Heart right ventricle (tissue), 16 donors: ENCODE results near the gene VAPB. TPM values are rescaled to one million over a fixed set of nuclear protein-coding genes. Genes with fewer than 3 reads are reported as not detected.

ENCODE experiments used
- ATAC-seq, 8 donors: fragments of 200-7000 bp; cut with Tn5 transposase; one replicate each; pipeline ENCODE4 v1.9.1; 2020; ENCODE audit warnings: mild to moderate bottlenecking in 8 of 8, moderate library complexity in 8 of 8, moderate number of reproducible peaks in 1 of 8
- DNase-seq, 2 donors: peaks; one replicate each; pipeline ENCODE4 v3.0.0-alpha.2; 2020
- H3K27ac ChIP-seq, 10 donors: fragments of 200-600 bp; sonication (generic) in 2 of 10; one replicate each; pipeline versions ENCODE4 v1.5.0 to v1.8.0; 2020 to 2022; ENCODE audit warnings: mild to moderate bottlenecking in 3 of 10
- H3K27me3 ChIP-seq, 7 donors: fragments of 200-600 bp; one replicate each; pipeline ENCODE4 v1.8.0; 2021 to 2022; ENCODE audit warnings: mild to moderate bottlenecking in 2 of 7
- H3K36me3 ChIP-seq, 9 donors: fragments of 200-600 bp; sonication (generic) in 1 of 9; one replicate each; pipeline versions ENCODE4 v1.5.0 to v1.8.0; 2020 to 2022; ENCODE audit warnings: mild to moderate bottlenecking in 2 of 9
- H3K4me1 ChIP-seq, 9 donors: fragments of 200-600 bp; sonication (generic) in 1 of 9; one replicate each; pipeline versions ENCODE4 v1.5.0 to v1.8.0; 2020 to 2022; ENCODE audit warnings: mild to moderate bottlenecking in 4 of 9
- H3K4me3 ChIP-seq, 10 donors: fragments of 200-600 bp; sonication (generic) in 2 of 10; one replicate each; pipeline versions ENCODE4 v1.5.0 to v1.8.0; 2020 to 2022; ENCODE audit warnings: mild to moderate bottlenecking in 7 of 10, moderate library complexity in 2 of 10
- H3K9me3 ChIP-seq, 11 donors: fragments of 200-600 bp in 10 of 11; sonication (generic) in 2 of 11; one replicate each; pipeline versions ENCODE4 v1.5.0 to v1.8.0; 2013 to 2022; ENCODE audit warnings: mild to moderate bottlenecking in 2 of 11, control low read depth in 1 of 11, moderate library complexity in 1 of 11
- CTCF ChIP-seq, 9 donors: fragments of 200-600 bp; sonication (generic) in 2 of 9; IDR thresholded peaks; one replicate each; pipeline versions ENCODE4 v1.5.0 to v1.8.0; 2021 to 2022; ENCODE audit warnings: antibody characterized with exemption in 9 of 9, mild to moderate bottlenecking in 5 of 9, moderate library complexity in 1 of 9
- WGBS, 2 donors: extraction: QIAGEN DNeasy Blood & Tissue Kit; methylation state at CpG; one replicate each; pipeline ENCODE4 v1.1.7; 2013; ENCODE audit warnings: inconsistent platforms in 1 of 2; 5-methylcytosine and 5-hydroxymethylcytosine counted together
- intact Hi-C, 10 donors: fragments of 100-400 bp; cut with DNase I; formaldehyde crosslinking; loops; one replicate each; pipeline versions ENCODE4 v1.11.1 to v1.14.2; 2022
- polyA plus RNA-seq, 2 donors: library from polyadenylated mRNA; stranded (reverse); fragments of 200-250 nt; gene quantifications; one replicate each; pipeline ENCODE4 v1.2.3, GENCODE V29; 2013
- total RNA-seq, 10 donors: library from RNA; stranded (reverse); fragmentation: NEBNext Ultra II Directional in 3 of 10; extraction: Animal tissue kit (Norgen Biotek cat#: 25700) in 3 of 10; gene quantifications; one replicate each; pipeline versions ENCODE4 v1.2.1 to v1.2.4, GENCODE V29; 2021 to 2023
- donor health status: Arrhythmogenic right ventricular cardiomyopathy.
- donor health status: ischemic (EF 13 %, LVEDD 7.1; RV severe dilation, severe dysfunction).
- donor health status: healthy with polysubstance abuse.
- donor health status: DM: no; HTN: yes; CAD: no.
- donor health status: DM: no; HTN: no; CAD: no.
- donor health status: ischemic (EF 25% LVEDD 6.9; RV normal size, moderate dysfunction).
- donor health status: ischemic (EF 25% LVEDD 5.7; RV mildly dilated, moderate dysfunction).
- donor health status: healthy.
- donor health status: DM: yes; HTN: yes; CAD: no.
- donor health status: Ischemic cardiomyopathy.
- donor health status: ischemic (EF 35%, LVEDD 5.7; RV mildly dilated, moderate dysfunction).
- donor health status: nonischemic (EF 11% LVEDD 7.7; RV severe dilation, severe dysfunction).
- donor health status: DM: yes; HTN: yes; CAD: no.
- donor health status: PGD.
- donor health status: ischemic (EF 29% LVEDD 5.4; RV normal size, mild dysfunction).
- donor health status: nonischemic (EF 23%, LVEDD 6.1; RV moderate dilation, normal function).

The VAPB gene
- total and polyA plus RNA-seq, 12 donors = 20.8 to 89.9 (median 69.8) TPM

DNA sequence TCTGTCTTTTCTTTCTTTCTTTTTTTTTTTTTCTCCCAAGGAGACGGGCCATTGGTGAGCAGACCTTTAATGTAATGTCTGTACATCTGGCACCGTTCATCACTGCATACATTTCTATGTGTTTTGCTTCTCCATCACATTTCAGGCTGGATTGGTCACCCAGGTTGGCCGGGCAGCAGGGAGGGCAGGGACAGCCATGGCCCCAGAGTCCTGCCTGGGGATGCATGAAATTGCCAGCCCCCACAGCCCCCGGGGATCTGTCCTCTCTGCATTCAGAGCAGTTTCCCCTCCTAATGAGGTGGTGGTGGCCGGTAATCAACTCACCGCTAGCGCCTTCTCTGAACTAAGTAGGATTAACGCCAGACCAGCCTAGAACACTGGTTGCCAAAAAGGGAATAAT, 75.8 kb downstream of the VAPB start:
- H3K27me3 ChIP-seq = peaks cover 0 to 5% (median 3%) of the 10 kb centered on the region in 7 donors
- H3K27ac ChIP-seq = no peak overlapping the region
- WGBS, 2 donors = 68 to 74% methylated on average over 8 of the region's 8 CpGs
- DNase-seq (no peak), ATAC-seq (no peak)
- intact Hi-C loops = no loop called here
- H3K9me3 ChIP-seq = peaks cover 0 to 8% (median 0%) of the 10 kb centered on the region in 11 donors
- peaks cover 0 to 4% (median 0%) of the 10 kb centered on the region in 9 donors for H3K4me1 ChIP-seq
- H3K36me3 ChIP-seq = no peaks in the 10 kb centered on the region
- TF ChIP-seq CTCF (IDR thresholded peaks at IDR 0.05) = no peak
- no peak overlapping the region for H3K4me3 ChIP-seq

DNA sequence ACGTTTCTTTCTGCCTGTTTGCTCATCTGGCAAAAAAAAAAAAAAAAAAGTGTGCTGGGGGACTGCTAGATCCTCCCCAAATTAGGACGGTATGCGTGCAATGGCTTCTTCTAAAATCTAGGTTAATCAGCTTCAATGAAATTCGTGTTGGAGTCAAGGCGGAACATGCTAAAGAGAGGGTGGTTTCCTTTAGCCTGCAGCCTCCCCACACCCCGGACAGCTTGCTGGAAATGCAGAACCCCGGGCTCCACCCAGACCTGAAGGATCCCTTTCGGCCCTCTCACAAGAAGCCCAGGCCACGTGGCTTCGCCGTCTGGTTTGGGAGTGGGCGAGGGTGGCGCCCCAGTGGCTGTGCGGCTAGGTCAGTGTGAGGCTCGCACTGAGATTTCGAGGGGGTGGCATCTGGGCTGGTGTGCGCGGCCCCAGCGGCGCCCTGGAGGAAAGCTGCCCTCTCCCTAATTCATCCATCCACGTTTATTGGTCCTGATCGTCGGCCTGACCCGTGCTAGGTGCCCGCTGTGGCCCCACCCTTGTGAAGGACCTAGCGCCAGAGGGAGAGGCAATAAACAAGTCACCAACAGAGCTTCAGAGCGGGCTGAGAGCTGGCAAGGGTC, 77.2 kb downstream of the VAPB start:
- intact Hi-C loops = no loop called here
- DNase-seq (no peak), ATAC-seq (no peak)
- TF ChIP-seq CTCF (IDR thresholded peaks at IDR 0.05) = no peak
- H3K27me3 ChIP-seq = peaks cover 0 to 5% (median 3%) of the 10 kb centered on the region in 7 donors
- no peak overlapping the region for H3K4me3 ChIP-seq
- H3K9me3 ChIP-seq = peaks cover 0 to 8% (median 0%) of the 10 kb centered on the region in 11 donors
- WGBS, 2 donors = 96% methylated on average over 27 of the region's 27 CpGs
- H3K36me3 ChIP-seq = no peaks in the 10 kb centered on the region
- no peak overlapping the region for H3K27ac ChIP-seq
- H3K4me1 ChIP-seq = peaks cover 0 to 10% (median 3%) of the 10 kb centered on the region in 9 donors

DNA sequence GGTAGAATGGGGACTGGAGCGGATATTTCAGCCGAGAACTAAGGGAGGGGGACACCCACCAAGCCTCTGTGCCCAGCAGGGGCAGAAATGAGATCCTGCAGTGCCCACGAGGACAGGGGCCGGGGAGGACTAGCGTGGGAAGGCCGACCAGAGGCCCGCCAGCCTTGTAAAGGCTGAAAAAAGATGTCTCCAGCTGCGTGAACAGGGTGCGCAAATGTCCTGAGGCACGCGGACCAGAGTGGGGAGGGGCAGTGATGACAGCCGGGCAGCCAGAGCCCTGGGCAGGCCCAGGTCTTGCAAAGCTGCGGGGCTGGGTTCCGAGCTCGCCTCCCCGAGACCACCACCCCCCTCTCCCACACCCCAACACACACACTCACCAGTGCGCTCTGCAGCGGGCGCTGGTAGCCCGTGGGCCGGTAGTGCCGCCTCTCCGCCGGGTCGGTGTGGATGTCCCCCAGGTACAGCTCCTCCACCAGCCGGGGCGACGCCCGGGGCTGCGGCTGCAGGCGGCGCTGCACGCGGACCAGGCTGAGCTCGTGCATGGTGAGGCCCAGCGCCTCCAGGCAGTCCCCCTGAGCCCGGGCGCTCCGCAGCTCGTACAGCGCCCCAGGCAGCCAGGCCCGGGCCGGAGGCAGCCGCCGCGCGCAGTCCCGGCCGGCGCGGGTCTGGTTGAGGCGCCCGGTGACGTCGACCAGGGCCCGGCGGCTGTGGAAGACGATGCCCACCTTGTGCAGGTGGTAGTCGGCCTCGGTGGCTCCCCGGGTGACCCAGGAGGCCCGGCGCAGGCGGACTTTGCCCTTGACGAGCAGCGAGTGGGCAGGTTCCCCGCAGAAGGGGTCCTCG, 77.9 kb downstream of the VAPB start:
- DNase-seq = no peak
- no peak for TF ChIP-seq CTCF (IDR thresholded peaks at IDR 0.05)
- H3K36me3 ChIP-seq = no peaks in the 10 kb centered on the region
- no peak overlapping the region for H3K4me3 ChIP-seq
- WGBS, 2 donors = 62 to 66% methylated on average over 55 to 68 of the region's 68 CpGs
- H3K9me3 ChIP-seq = peaks cover 0 to 8% (median 0%) of the 10 kb centered on the region in 11 donors
- peaks cover 0 to 5% (median 3%) of the 10 kb centered on the region in 7 donors for H3K27me3 ChIP-seq
- no peak overlapping the region for H3K27ac ChIP-seq
- ATAC-seq = no peak
- H3K4me1 ChIP-seq = peaks cover 0 to 17% (median 5%) of the 10 kb centered on the region in 9 donors
- intact Hi-C loops = no loop called here

- ATAC-seq (no peak), DNase-seq (no peak)
- Histone ChIP-seq H3K36me3 (no peaks in the 10 kb centered on the region), H3K9me3 (peaks cover 0 to 6% (median 0%) of the 10 kb centered on the region in 11 donors), H3K4me1 (peaks cover 0 to 21% (median 6%) of the 10 kb centered on the region in 9 donors), H3K27me3 (peaks cover 0 to 5% (median 3%) of the 10 kb centered on the region in 7 donors), H3K27ac (no peak overlapping the region), H3K4me3 (no peak overlapping the region)
- 70 to 71% methylated on average over 26 to 28 of the region's 28 CpGs for WGBS, 2 donors
- no peak for TF ChIP-seq CTCF (IDR thresholded peaks at IDR 0.05)
- intact Hi-C loops = no loop called here
Measured at GRCh38 chr20:58467572-58468527, 78.8 kb downstream of the VAPB start.
